ENCODE data around the gene NAT8.
"Not testable (repeated sequence)": the region's sequence is repeated elsewhere in the genome, so short reads cannot be mapped to it uniquely, and the experiment has no call there.

DNA sequence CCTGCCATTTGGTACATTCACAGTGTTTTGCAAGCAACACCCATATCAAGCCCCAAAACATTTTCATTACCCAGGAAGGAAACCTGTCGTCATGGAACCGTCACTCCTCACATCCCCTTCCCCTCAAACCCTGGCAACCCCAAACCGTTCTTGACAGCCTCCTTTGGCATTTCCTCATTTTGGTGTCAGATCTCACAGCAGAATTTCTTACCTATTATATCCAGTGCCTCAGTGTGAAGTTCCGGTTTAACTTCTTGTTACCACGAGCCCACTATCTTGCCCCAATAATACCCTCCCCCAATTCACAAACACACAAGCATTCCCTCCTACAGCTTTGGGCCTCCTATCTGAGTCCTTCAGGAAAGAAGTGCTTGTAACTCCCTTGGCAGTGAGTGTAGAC, 16.0 kb downstream of the NAT8 start:
- TF ChIP-seq EZH2 (IDR thresholded peaks at IDR 0.05); POLR2AphosphoS5 (IDR thresholded peaks at IDR 0.05; ENCODE audit: borderline replicate concordance, low read depth, low read length); FOXP2 (optimal IDR thresholded peaks at IDR 0.05; ENCODE audit: control extremely low read depth, extremely low read length, insufficient read depth): not testable (repeated sequence)

Data from SK-N-MC (cell line).